NT2/D1 (cell line): ENCODE data around the gene TRAF2.

Experiments used
- DNase-seq: peaks from one replicate; pipeline ENCODE4 v3.0.0-alpha.2; 2011; ENCODE audit warnings: low read depth, low spot score
- H3K27me3 ChIP-seq: 2 replicates; pipeline ENCODE4 v1.6.0; 2011; ENCODE audit warnings: mild to moderate bottlenecking; ENCODE audit not compliant: insufficient read length, insufficient read depth
- H3K36me3 ChIP-seq: 2 replicates; pipeline ENCODE4 v1.6.1; 2011; ENCODE audit warnings: mild to moderate bottlenecking, low read length, mixed read lengths; ENCODE audit not compliant: insufficient read depth, insufficient read length
- H3K4me1 ChIP-seq: 2 replicates; pipeline ENCODE4 v1.5.1; 2011; ENCODE audit not compliant: insufficient read depth, insufficient read length
- H3K4me3 ChIP-seq: 2 replicates; pipeline ENCODE4 v1.5.1; 2011; ENCODE audit warnings: low read depth; ENCODE audit not compliant: insufficient read length
- H3K9ac ChIP-seq: 2 replicates; pipeline ENCODE4 v1.6.0; 2011; ENCODE audit warnings: low read depth; ENCODE audit not compliant: insufficient read length
- H3K9me3 ChIP-seq: 2 replicates; pipeline ENCODE4 v1.5.1; 2011; ENCODE audit warnings: mild to moderate bottlenecking, low read length; ENCODE audit not compliant: insufficient read depth
- SUZ12 ChIP-seq: IDR thresholded peaks from 2 replicates; pipeline ENCODE4 v1.6.1; 2011; ENCODE audit not compliant: insufficient read length, insufficient read depth; ENCODE audit errors: extremely low read depth
- YY1 ChIP-seq: IDR thresholded peaks from 2 replicates; pipeline ENCODE4 v1.6.1; 2011; ENCODE audit not compliant: insufficient read length, insufficient read depth
- ZNF274 ChIP-seq: IDR thresholded peaks from 2 replicates; pipeline ENCODE4 v1.6.1; 2011; ENCODE audit warnings: mild to moderate bottlenecking, low read depth, low read length

TRAF2 gene

DNA sequence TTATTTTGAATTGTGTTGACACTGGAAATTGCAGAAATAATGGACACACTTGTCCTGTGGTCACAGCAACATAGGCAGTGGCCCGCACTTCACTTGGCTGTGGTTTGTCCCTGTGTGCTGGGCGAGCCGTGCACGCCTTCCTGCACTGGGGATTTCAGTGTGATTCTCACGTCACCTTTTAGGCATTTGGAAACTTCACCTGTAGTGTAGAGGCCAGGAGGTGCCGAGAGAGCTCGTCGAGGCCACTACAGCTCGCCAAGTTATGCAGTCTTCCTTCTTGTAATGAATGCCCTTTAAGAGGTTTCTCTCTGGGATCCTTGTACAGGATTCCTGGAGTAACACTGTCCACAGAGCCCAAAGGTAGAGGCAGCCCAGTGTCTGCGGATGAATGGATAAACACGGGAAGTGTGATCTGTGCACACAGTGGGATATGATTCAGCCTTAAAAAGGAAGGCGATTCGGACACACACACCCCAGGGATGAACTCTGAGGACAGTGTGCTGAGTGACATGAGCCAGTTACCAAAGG lies 14.7 kb downstream of the TRAF2 start:
- Histone ChIP-seq H3K4me3 (no peak overlapping the region), H3K27me3 (no peaks in the 10 kb centered on the region), H3K4me1 (peaks cover 9% of the 10 kb centered on the region), H3K9me3 (no peaks in the 10 kb centered on the region), H3K9ac (no peak overlapping the region), H3K36me3 (peaks cover 86% of the 10 kb centered on the region)
- no peak for DNase-seq
- TF ChIP-seq SUZ12 (no peak), ZNF274 (no peak)

DNA sequence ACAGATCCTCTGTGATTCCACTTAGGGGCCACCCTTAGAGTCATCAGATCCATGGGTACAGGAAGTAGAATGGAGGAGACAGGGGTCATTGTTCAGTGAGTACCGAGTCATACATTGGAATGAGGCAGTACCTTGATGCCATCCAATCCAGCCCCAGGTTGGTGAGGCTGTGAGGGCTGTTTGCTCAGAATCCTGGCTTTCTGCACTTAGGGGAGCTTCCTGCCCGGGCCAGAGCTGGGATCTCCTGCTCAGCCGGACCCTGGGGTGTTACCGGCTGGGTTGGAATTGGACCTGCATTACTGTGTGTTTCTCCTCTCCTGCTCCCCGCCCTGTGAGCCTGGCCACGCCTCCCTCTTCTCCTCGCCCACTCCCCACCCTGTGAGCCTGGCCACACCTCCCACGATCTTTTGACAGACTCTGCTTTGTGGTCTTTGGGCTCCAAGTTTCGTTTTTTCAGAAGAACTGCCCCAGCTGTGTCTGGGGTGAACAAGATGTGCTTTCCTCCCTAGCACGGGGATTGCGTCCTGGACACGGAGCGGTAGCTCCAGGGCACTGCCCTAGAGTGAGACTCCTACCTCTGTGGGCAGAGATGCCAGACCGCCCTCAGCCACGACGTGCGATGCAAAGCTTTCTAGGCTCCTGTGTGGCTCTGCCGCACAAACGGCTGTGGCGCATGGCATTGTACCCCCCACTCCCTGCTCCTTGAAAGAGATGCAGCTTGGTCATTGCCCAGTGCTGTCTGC lies 15.4 kb downstream of the TRAF2 start:
- no peak for TF ChIP-seq YY1
- TF ChIP-seq SUZ12: no peak
- TF ChIP-seq ZNF274: no peak
- H3K9ac ChIP-seq: no peak overlapping the region
- H3K4me1 ChIP-seq: peaks cover 9% of the 10 kb centered on the region
- no peaks in the 10 kb centered on the region for H3K27me3 ChIP-seq
- H3K4me3 ChIP-seq: no peak overlapping the region
- H3K9me3 ChIP-seq: no peaks in the 10 kb centered on the region
- DNase-seq: no peak
- H3K36me3 ChIP-seq: peaks cover 87% of the 10 kb centered on the region

DNA sequence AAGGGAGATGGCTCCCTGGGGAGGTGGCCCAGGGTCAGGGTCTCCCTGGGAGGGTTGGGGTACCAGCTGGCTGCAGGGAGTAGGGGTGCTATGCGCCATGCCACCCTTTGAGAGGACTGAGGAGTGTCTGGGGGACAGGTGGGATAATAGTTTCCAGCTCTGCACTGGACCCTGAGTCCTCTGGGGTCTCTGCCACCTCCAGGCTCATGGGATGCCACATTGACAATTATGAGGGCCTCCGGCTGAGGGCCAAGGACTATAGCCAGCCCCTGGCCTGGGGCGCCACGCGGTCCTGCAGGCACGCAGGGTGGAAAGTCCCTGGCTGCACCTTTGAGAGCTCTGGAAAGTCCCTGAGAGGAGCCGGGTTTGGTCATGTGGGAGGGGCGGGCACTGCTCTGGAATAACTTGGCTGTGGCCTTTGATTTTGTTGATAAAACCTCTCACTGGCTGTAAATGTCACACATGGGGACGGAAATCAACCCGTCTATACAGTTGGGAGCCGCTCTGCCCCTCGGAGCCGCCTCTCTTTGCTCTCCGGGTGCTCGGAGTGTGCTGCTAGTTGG lies 16.0 kb downstream of the TRAF2 start:
- TF ChIP-seq ZNF274 (no peak), YY1 (no peak), SUZ12 (no peak)
- peaks cover 9% of the 10 kb centered on the region for H3K4me1 ChIP-seq
- H3K9ac ChIP-seq: no peak overlapping the region
- H3K27me3 ChIP-seq: no peaks in the 10 kb centered on the region
- H3K36me3 ChIP-seq: peaks cover 88% of the 10 kb centered on the region
- no peak for DNase-seq
- no peaks in the 10 kb centered on the region for H3K9me3 ChIP-seq
- no peak overlapping the region for H3K4me3 ChIP-seq

DNA sequence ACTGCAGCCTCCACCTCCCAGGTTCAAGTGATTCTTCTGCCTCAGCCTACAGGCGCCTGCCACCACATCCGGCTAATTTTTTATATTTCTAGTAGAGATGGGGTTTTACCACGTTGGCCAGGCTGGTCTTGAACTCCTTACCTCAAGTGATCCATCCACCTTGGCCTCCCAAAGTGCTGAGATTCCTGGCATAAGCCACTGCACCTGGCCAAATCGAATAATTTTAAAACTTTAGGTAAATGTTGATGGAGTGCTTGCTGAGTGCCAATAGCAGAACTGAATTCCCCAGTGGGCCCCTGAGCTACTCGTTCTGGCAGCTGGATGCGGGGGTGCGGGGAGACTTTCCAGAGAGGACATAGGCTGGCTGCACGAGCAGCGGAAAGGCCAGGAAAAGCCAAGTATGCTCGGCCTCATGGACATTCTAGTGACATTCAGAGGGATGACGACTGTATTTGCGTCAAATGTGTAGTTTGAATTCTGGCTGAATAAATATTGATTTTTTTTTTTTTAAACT lies 16.8 kb downstream of the TRAF2 start:
- no peaks in the 10 kb centered on the region for H3K27me3 ChIP-seq
- TF ChIP-seq YY1 (no peak), ZNF274 (no peak), SUZ12 (no peak)
- H3K36me3 ChIP-seq: peaks cover 92% of the 10 kb centered on the region
- H3K4me1 ChIP-seq: peaks cover 9% of the 10 kb centered on the region
- H3K4me3 ChIP-seq: no peak overlapping the region
- no peak for DNase-seq
- H3K9ac ChIP-seq: no peak overlapping the region
- H3K9me3 ChIP-seq: no peaks in the 10 kb centered on the region

DNA sequence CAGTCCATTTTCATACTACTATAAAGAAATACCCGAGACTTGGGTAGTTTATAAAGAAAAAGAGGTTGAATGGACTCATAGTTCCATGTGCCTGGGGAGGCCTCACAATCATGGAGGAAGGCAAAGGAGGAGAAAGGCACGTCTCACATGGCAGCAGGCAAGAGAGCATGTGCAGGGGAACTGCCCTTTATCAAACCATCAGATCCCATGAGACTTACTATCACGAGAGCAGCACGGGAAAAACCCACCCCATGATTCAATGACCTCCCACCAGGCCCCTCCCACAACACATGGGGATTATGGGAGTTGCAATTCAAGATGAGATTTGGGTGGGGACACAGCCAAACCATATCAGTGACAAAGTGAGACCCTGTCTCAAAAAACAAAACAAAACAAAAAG lies 19.9 kb downstream of the TRAF2 start:
- Histone ChIP-seq H3K9ac (no peak overlapping the region), H3K27me3 (no peaks in the 10 kb centered on the region), H3K9me3 (no peaks in the 10 kb centered on the region), H3K4me1 (peaks cover 4% of the 10 kb centered on the region), H3K36me3 (peaks cover 87% of the 10 kb centered on the region), H3K4me3 (no peak overlapping the region)
- DNase-seq: no peak
- TF ChIP-seq SUZ12 (no peak), ZNF274 (no peak), YY1 (no peak)

DNA sequence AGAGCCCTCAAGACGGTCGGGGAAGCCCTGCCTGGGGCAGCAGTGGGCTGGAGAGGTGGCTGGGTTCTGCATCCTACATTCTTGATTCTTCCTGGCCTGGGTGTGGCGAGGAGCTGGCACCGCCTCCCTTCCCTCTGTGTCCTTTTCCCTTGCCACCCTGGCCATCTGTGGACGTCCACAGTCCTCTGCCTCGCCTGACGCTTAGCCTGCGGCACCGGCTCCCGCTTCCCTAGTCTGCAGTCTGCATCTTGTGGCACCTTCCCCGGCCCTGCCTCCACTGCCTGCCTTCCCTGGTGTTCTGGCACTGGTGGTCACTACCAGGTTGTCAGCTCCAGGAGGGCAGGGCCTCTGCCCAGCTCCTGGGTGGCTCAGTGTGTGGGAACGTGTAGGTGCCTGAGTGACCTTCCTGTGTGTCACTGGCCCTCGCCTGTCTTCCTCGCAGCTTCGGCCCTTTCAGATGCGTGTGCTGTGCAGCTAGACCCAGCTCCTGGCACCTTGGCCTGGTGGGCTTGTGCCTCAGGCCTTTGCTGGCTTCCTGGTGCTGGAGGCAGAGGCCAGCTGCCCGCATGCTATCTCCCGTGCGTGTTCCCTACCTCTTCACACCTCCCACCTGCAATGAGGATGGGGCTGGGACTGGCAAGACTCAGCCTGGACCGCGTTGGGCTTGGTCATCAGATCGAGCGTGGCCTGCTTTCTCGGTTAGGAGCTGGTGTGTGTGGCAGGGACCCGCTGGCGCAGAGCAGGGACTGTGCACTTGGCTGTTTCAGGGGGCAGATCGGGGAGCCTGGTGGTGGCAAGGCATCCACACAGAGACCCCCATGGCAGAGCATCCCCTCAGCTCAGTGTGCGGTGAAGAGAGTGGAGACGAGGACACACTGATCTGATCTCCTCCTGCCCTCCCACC lies 20.9 kb downstream of the TRAF2 start:
- TF ChIP-seq ZNF274 (no peak), YY1 (no peak), SUZ12 (no peak)
- Histone ChIP-seq H3K4me1 (no peaks in the 10 kb centered on the region), H3K9ac (no peak overlapping the region), H3K9me3 (no peaks in the 10 kb centered on the region), H3K4me3 (no peak overlapping the region), H3K36me3 (peaks cover 84% of the 10 kb centered on the region), H3K27me3 (no peaks in the 10 kb centered on the region)
- no peak for DNase-seq
